ENCODE data around the gene DLX3. TPM values are rescaled to one million over a fixed set of nuclear protein-coding genes. Genes with fewer than 3 reads are reported as not detected.

DLX3 gene
- total RNA-seq, 2 experiments from 2014 or later = not detected

DNA sequence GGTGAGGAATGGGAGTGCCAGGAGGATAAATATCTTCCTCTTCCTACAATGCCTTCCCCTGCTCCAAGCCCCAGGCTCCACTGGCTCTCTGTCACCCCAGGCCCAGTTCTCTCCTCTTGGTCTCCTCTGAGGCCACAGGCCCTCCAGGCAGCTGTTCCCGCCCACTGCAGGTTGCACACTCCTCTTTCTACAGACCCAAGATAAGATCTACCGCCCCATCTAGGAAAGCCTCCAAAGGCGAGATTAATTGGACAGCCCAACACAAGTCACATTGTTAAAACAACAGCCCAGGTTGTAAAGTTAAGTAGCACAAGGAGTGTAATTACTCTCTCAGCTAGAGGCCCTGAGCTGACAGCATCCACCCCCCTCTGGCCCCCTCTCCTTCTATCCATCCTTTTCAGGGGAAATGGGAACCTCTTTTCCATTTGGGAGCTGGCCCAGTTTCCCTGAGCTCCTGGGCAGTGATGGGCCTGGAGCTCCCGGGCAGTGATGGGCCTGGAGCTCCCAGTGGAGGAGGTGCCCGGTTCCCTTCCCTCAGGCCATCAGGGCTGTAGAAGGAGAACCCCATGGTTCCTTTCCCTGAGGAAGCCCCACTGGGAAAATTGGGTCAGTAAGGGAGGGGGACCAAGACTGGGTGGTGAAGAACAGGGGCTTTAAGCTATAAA lies 18.7 kb downstream of the DLX3 start:
- intact Hi-C loops (cut with micrococcal nuclease; ENCODE audit: unreplicated experiment) = no loop called here
- ChIA-PET CTCF (ENCODE audit: unreplicated experiment) (interaction anchor here (0.6 kb wide), 1 partner anchor 91 kb away, joined by 3 read pairs; no protein-coding TSS in a partner anchor), POLR2A (interaction anchor here (0.6 kb wide), 1 partner anchor 54 kb away, joined by 3 read pairs; no protein-coding TSS in a partner anchor)

DNA sequence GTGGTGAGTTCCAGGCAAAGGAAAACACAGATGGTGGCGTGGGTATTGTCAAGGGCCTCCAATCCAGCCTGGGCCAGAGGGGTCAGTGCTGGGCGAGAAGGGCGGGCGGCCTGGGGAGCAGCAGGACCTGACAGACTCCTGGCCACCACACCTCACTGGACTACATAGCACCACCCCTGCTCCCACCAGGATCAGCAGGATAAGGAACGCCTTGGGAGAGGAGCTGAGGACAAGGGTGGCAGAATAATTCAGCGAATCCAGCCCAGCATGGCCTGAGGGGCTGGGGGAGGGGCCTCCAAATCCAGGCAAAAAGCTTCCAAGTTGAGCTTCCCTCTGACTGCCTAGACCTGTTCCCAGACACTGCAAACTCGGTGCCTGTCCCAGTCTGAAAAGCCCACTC lies 19.5 kb downstream of the DLX3 start:
- no peak overlapping the region for H3K4me2 ChIP-seq (ENCODE audit: low read length)
- no peaks in the 10 kb centered on the region for H4K20me1 ChIP-seq (ENCODE audit: insufficient read depth, low read length)
- H3K4me3 ChIP-seq (ENCODE audit: low read depth, low read length, poor library complexity, severe bottlenecking) = no peak overlapping the region
- TF ChIP-seq, protein P1, sequence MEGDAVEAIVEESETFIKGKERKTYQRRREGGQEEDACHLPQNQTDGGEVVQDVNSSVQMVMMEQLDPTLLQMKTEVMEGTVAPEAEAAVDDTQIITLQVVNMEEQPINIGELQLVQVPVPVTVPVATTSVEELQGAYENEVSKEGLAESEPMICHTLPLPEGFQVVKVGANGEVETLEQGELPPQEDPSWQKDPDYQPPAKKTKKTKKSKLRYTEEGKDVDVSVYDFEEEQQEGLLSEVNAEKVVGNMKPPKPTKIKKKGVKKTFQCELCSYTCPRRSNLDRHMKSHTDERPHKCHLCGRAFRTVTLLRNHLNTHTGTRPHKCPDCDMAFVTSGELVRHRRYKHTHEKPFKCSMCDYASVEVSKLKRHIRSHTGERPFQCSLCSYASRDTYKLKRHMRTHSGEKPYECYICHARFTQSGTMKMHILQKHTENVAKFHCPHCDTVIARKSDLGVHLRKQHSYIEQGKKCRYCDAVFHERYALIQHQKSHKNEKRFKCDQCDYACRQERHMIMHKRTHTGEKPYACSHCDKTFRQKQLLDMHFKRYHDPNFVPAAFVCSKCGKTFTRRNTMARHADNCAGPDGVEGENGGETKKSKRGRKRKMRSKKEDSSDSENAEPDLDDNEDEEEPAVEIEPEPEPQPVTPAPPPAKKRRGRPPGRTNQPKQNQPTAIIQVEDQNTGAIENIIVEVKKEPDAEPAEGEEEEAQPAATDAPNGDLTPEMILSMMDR (conservative IDR thresholded peaks at IDR 0.05; ENCODE audit: low read length) = no peak
- no peak for TF ChIP-seq EZH2phosphoT487 (IDR thresholded peaks at IDR 0.05; ENCODE audit: borderline replicate concordance, low read depth, low read length)
- BruUV-seq (replicated peaks) = no TSS peak
- H3K79me2 ChIP-seq (ENCODE audit: insufficient read depth, low read depth, low read length) = no peaks in the 10 kb centered on the region
- H3K9me3 ChIP-seq (ENCODE audit: low read length) = no peaks in the 10 kb centered on the region
- no peak for DNase-seq (ENCODE audit: low spot score)
- H3K4me1 ChIP-seq (ENCODE audit: insufficient read depth, low read length, poor library complexity, severe bottlenecking) = no peaks in the 10 kb centered on the region
- ChIA-PET CTCF (ENCODE audit: unreplicated experiment) (interaction anchor here (0.6 kb wide), 1 partner anchor 92 kb away, joined by 3 read pairs; no protein-coding TSS in a partner anchor), POLR2A (no interaction called here)
- no peak overlapping the region for H3K27ac ChIP-seq (ENCODE audit: low read depth, low read length, poor library complexity, severe bottlenecking)
- H2AFZ ChIP-seq (ENCODE audit: low read length) = no peak overlapping the region
- intact Hi-C loops (cut with micrococcal nuclease; ENCODE audit: unreplicated experiment) = no loop called here
- no peaks in the 10 kb centered on the region for H3K9me2 ChIP-seq (ENCODE audit: insufficient read depth, low read length)
- no peaks in the 10 kb centered on the region for H3K36me3 ChIP-seq (ENCODE audit: insufficient read depth, low read length)

More for the DNA sequence above, 18.7 kb downstream of the DLX3 start:
- Histone ChIP-seq H3K27ac (ENCODE audit: low read depth, low read length, poor library complexity, severe bottlenecking) (no peak overlapping the region), H4K20me1 (ENCODE audit: insufficient read depth, low read length) (no peaks in the 10 kb centered on the region), H3K79me2 (ENCODE audit: insufficient read depth, low read depth, low read length) (no peaks in the 10 kb centered on the region), H3K9me2 (ENCODE audit: insufficient read depth, low read length) (no peaks in the 10 kb centered on the region), H3K36me3 (ENCODE audit: insufficient read depth, low read length) (no peaks in the 10 kb centered on the region), H2AFZ (ENCODE audit: low read length) (no peak overlapping the region), H3K9me3 (ENCODE audit: low read length) (no peaks in the 10 kb centered on the region), H3K4me1 (ENCODE audit: insufficient read depth, low read length, poor library complexity, severe bottlenecking) (no peaks in the 10 kb centered on the region), H3K4me3 (ENCODE audit: low read depth, low read length, poor library complexity, severe bottlenecking) (no peak overlapping the region), H3K4me2 (ENCODE audit: low read length) (no peak overlapping the region)
- no peak for DNase-seq (ENCODE audit: low spot score)
- TF ChIP-seq EZH2phosphoT487 (IDR thresholded peaks at IDR 0.05; ENCODE audit: borderline replicate concordance, low read depth, low read length) = no peak
- TF ChIP-seq, protein P1 (conservative IDR thresholded peaks at IDR 0.05; ENCODE audit: low read length) = no peak
- no TSS peak for BruUV-seq (replicated peaks)

DNA sequence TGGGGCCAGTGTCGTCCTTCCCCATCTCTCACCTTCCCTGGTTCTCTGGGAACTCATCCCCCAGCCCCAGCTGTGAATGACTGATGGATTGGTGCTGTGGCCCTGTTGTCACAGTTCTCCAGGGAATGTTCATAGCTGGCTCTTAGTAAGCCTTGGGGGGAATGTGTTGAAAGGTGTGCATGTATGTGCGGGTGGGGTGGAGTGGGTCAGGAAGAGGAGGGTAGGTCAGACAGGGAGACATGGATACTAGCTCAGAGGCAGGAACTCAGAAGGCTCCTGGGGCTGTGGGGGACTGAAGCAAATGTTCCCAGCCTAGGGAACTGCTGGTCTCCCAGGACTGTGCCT lies 21.8 kb downstream of the DLX3 start:
- ChIA-PET CTCF (ENCODE audit: unreplicated experiment) (no interaction called here), POLR2A (no interaction called here)
- H3K9me2 ChIP-seq (ENCODE audit: insufficient read depth, low read length) = no peaks in the 10 kb centered on the region
- H3K9me3 ChIP-seq (ENCODE audit: low read length) = no peaks in the 10 kb centered on the region
- no peaks in the 10 kb centered on the region for H3K36me3 ChIP-seq (ENCODE audit: insufficient read depth, low read length)
- BruUV-seq (replicated peaks) = no TSS peak
- H3K4me2 ChIP-seq (ENCODE audit: low read length) = no peak overlapping the region
- no peak overlapping the region for H3K27ac ChIP-seq (ENCODE audit: low read depth, low read length, poor library complexity, severe bottlenecking)
- intact Hi-C loops (cut with micrococcal nuclease; ENCODE audit: unreplicated experiment) = no loop called here
- TF ChIP-seq, protein P1 (conservative IDR thresholded peaks at IDR 0.05; ENCODE audit: low read length) = no peak
- TF ChIP-seq EZH2phosphoT487 (IDR thresholded peaks at IDR 0.05; ENCODE audit: borderline replicate concordance, low read depth, low read length) = no peak
- H3K4me1 ChIP-seq (ENCODE audit: insufficient read depth, low read length, poor library complexity, severe bottlenecking) = peaks cover 6% of the 10 kb centered on the region
- no peak overlapping the region for H2AFZ ChIP-seq (ENCODE audit: low read length)
- no peak overlapping the region for H3K4me3 ChIP-seq (ENCODE audit: low read depth, low read length, poor library complexity, severe bottlenecking)
- no peaks in the 10 kb centered on the region for H4K20me1 ChIP-seq (ENCODE audit: insufficient read depth, low read length)
- DNase-seq (ENCODE audit: low spot score) = no peak
- H3K79me2 ChIP-seq (ENCODE audit: insufficient read depth, low read depth, low read length) = no peaks in the 10 kb centered on the region
